ENCODE measurements around the gene RAP1GAP2. TPM values are rescaled to one million over a fixed set of nuclear protein-coding genes. Genes with fewer than 3 reads are reported as not detected.
"Not testable (repeated sequence)": the region's sequence is repeated elsewhere in the genome, so short reads cannot be mapped to it uniquely, and the experiment has no call there.

The RAP1GAP2 gene
- total RNA-seq, 1 donor from 2014 or later, result 17.0 TPM

DNA sequence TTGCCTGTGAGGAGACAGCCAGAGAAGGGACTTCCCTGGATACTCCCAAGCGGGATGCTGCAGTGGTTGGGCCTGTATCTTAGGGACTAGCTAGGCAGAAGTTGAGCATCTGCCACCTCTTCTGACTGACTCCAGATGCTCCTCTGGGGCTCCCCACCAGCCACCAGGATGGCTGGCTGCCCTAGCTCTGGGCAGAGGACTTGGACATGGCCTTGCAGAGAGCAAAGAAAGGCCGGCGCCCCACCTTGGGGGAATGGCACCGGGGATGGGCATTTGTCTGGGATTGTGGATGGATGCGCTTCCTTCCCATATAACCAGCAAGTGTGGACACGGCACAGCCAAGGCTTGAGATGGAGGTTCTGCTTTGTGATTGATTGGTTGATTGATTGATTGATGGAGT, 198.2 kb downstream of the RAP1GAP2 start:
- Histone ChIP-seq H3K4me1 (no peaks in the 10 kb centered on the region), H3K36me3 (peaks cover 5% of the 10 kb centered on the region), H3K27ac (no peak overlapping the region), H3K9me3 (no peaks in the 10 kb centered on the region), H3K27me3 (ENCODE audit: low read depth) (no peaks in the 10 kb centered on the region), H3K4me3 (no peak overlapping the region)
- DNase-seq, result no peak
- no peak for ATAC-seq
- intact Hi-C loops (cut with DNase I), result no loop called here
- TF ChIP-seq, protein P1, sequence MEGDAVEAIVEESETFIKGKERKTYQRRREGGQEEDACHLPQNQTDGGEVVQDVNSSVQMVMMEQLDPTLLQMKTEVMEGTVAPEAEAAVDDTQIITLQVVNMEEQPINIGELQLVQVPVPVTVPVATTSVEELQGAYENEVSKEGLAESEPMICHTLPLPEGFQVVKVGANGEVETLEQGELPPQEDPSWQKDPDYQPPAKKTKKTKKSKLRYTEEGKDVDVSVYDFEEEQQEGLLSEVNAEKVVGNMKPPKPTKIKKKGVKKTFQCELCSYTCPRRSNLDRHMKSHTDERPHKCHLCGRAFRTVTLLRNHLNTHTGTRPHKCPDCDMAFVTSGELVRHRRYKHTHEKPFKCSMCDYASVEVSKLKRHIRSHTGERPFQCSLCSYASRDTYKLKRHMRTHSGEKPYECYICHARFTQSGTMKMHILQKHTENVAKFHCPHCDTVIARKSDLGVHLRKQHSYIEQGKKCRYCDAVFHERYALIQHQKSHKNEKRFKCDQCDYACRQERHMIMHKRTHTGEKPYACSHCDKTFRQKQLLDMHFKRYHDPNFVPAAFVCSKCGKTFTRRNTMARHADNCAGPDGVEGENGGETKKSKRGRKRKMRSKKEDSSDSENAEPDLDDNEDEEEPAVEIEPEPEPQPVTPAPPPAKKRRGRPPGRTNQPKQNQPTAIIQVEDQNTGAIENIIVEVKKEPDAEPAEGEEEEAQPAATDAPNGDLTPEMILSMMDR (IDR thresholded peaks at IDR 0.05), result no peak

DNA sequence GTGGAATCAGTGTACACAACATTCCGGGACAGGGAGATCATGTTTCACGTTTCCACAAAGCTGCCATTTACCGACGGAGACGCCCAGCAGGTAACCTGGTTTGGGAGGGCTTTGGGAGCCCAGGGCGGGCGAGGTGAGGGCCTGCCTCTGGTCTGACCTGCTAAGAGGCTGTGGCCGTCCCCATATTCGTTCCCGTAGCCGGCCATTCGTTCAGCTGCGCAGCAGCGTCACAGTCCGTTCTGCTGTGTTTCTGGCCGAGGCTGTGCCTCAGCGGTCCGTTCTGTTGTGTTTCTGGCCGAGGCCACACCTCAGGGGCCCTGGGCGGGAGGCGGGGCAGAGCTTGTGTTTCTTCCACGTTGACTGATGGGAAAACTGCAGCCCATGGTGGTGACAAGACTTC, 199.1 kb downstream of the RAP1GAP2 start:
- H3K9me3 ChIP-seq, result no peaks in the 10 kb centered on the region
- TF ChIP-seq, protein P1 (IDR thresholded peaks at IDR 0.05), result no peak
- H3K27ac ChIP-seq, result no peak overlapping the region
- intact Hi-C loops (cut with DNase I), result no loop called here
- no peaks in the 10 kb centered on the region for H3K4me1 ChIP-seq
- peaks cover 5% of the 10 kb centered on the region for H3K36me3 ChIP-seq
- H3K4me3 ChIP-seq, result no peak overlapping the region
- ATAC-seq, result no peak
- H3K27me3 ChIP-seq (ENCODE audit: low read depth), result no peaks in the 10 kb centered on the region
- DNase-seq, result no peak

DNA sequence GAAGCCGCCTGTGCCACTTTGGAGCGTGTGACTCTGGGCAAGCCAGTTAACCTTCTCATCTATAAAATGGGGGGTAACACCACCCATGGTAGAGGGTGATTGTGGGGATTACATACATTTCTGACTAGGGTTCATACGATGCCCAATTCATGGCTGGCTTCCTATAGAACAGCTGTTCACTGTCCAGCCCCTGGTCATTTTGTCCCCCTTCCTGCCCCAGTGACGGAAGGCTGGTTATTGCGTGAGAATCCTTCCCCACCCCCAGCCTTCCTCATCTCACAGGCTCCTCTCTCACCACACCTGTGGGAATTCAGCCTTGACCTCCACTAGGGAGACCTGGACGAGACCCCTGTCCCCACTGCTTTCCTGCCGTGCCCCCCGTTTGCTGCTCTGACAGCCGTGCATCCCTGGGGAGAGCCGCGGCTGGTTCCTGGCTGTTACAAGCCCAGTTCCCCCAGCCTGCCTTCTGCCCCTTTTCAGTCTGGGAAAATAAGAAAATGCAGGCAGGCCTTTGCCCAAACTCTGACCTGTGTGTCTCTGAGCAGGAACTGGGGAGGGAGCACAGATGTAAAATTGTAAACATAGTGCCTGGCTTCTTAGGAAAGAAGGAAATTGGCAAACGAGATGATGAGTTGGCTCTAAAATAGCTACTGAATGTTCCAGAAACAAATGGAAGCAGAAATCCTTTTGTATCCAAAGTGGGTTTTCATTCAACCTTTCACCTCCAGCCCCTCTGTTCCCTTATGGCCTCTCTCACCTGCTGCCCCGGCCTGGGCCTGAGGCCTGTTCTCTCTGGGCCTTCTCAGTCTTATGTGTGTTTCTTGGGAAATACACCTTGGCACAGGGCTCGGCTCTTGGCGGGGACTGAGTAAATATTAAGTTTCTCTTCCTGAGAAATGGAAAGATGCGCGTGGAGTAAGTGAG, 199.9 kb downstream of the RAP1GAP2 start:
- intact Hi-C loops (cut with DNase I), result no loop called here
- Histone ChIP-seq H3K4me1 (no peaks in the 10 kb centered on the region), H3K27ac (no peak overlapping the region), H3K27me3 (ENCODE audit: low read depth) (no peaks in the 10 kb centered on the region), H3K9me3 (no peaks in the 10 kb centered on the region), H3K36me3 (peaks cover 3% of the 10 kb centered on the region), H3K4me3 (no peak overlapping the region)
- DNase-seq (no peak), ATAC-seq (no peak)
- TF ChIP-seq, protein P1 (IDR thresholded peaks at IDR 0.05), result no peak

DNA sequence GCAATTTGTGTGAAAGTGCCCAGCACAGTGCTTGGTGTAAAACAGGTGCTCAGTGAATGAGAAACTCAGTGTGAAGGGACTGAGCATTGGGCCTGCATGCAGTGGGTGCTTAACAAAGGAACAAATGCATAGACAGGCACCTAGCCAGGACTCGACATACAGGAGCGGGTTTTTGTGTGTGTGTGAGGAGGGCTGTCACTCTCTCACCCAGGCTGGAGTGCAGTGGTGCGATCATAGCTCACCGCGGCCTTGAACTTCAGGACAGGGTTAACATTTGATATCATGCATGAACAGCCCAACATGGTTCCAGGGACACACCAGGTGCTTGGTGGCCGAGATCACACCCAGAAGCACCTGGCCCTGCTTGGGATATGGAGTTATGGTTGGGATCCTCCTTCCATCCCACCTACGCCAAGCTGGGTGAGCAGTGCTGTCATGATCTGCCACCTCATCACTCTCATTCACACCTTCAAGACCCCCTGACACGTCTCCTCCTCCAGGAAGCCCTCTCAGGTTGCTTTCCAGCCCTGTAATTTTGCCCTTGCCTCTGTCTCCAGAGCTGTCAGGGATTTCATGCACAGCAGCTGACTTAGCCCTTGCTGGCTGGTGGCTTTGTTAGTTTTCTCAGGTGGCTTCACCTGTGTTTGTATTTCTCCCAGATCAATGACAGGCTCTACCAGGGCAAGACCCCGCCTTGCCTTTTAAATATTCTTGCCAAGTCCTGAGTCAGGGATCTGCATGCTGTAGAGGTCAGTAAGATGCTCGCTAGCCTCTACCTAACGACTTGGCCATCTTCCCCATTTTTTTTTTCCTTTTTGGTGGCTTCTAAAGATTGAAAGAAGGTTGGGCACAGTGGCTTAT, 200.8 kb downstream of the RAP1GAP2 start:
- DNase-seq, result no peak
- Histone ChIP-seq H3K27me3 (ENCODE audit: low read depth) (no peaks in the 10 kb centered on the region), H3K27ac (no peak overlapping the region), H3K4me3 (no peak overlapping the region), H3K36me3 (no peaks in the 10 kb centered on the region), H3K4me1 (no peaks in the 10 kb centered on the region), H3K9me3 (no peaks in the 10 kb centered on the region)
- no peak for ATAC-seq
- TF ChIP-seq, protein P1 (IDR thresholded peaks at IDR 0.05), result no peak
- intact Hi-C loops (cut with DNase I), result no loop called here

DNA sequence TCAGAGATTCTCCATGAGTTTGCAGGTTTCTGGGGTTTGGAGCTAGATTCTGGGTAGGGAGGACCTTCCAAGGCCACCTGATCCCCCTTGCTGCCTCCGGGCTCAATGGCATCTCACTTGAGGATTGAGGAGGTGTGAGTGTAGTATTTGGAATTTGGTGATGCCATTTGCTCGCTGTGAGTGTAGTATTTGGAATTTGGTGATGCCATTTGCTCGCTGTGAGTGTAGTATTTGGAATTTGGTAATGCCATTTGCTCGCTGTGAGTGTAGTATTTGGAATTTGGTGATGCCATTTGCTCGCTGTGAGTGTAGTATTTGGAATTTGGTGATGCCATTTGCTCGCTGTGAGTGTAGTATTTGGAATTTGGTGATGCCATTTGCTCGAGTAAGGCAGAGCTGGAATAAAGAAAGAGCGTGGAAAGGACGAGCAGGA, 202.2 kb downstream of the RAP1GAP2 start:
- H3K27me3 ChIP-seq (ENCODE audit: low read depth); H3K4me3 ChIP-seq; DNase-seq; intact Hi-C loops (cut with DNase I); H3K36me3 ChIP-seq; H3K9me3 ChIP-seq; H3K4me1 ChIP-seq; H3K27ac ChIP-seq; ATAC-seq: not testable (repeated sequence)

Data from lower lobe of right lung (tissue), 2 donors.